Activated T-cell treated with anti-CD3 and anti-CD28 coated beads for 4 hours (primary cell): ENCODE measurements around the gene TRPM1.

Experiments used
- DNase-seq: peaks from one replicate; pipeline ENCODE4 v3.0.0-alpha.2; 2020

TRPM1 gene

GRCh38 chr15:31081588-31082250 lies 19.8 kb downstream of the TRPM1 start:
- DNase-seq: no peak

GRCh38 chr15:31081056-31081455 lies 20.5 kb downstream of the TRPM1 start:
- DNase-seq: no peak

- DNase-seq: peak; percentile 3
Observed at GRCh38 chr15:31080591-31081014, 20.9 kb downstream of the TRPM1 start.

GRCh38 chr15:31079519-31079918 lies 22.0 kb downstream of the TRPM1 start:
- no peak for DNase-seq

GRCh38 chr15:31078471-31078870 lies 23.1 kb downstream of the TRPM1 start:
- DNase-seq: no peak

- DNase-seq: no peak
Observed at GRCh38 chr15:31077941-31078340, 23.6 kb downstream of the TRPM1 start.

GRCh38 chr15:31077181-31077580 lies 24.3 kb downstream of the TRPM1 start:
- no peak for DNase-seq

GRCh38 chr15:31074321-31074720 lies 27.2 kb downstream of the TRPM1 start:
- DNase-seq: no peak

- DNase-seq: no peak
Observed at GRCh38 chr15:31070867-31071266, 30.7 kb downstream of the TRPM1 start.

GRCh38 chr15:31069360-31070000 lies 32.0 kb downstream of the TRPM1 start:
- no peak for DNase-seq

- DNase-seq: no peak
Observed at GRCh38 chr15:31067890-31068603, 33.5 kb downstream of the TRPM1 start.

- DNase-seq: no peak
Observed at GRCh38 chr15:31065824-31066223, 35.7 kb downstream of the TRPM1 start.

- DNase-seq: no peak
Observed at GRCh38 chr15:31062911-31063310, 38.6 kb downstream of the TRPM1 start.

GRCh38 chr15:31062310-31062847 lies 39.1 kb downstream of the TRPM1 start:
- no peak for DNase-seq

- DNase-seq: no peak
Observed at GRCh38 chr15:31060429-31061140, 40.9 kb downstream of the TRPM1 start.

- DNase-seq: no peak
Observed at GRCh38 chr15:31058236-31058962, 43.1 kb downstream of the TRPM1 start.

- no peak for DNase-seq
Observed at GRCh38 chr15:31051496-31052080, 49.9 kb downstream of the TRPM1 start.

GRCh38 chr15:31050953-31051352 lies 50.6 kb downstream of the TRPM1 start:
- no peak for DNase-seq

GRCh38 chr15:31049682-31050615 lies 51.6 kb downstream of the TRPM1 start:
- DNase-seq: no peak

- DNase-seq: no peak
Observed at GRCh38 chr15:31049111-31049510, 52.4 kb downstream of the TRPM1 start.

- DNase-seq: no peak
Observed at GRCh38 chr15:31047437-31047836, 54.1 kb downstream of the TRPM1 start.
